CD1c-positive myeloid dendritic cell (primary cell): Measurements from ENCODE around the gene PCSK2.

Source experiments
- DNase-seq: peaks from one replicate; pipeline ENCODE4 v3.0.0-alpha.2; 2016; ENCODE audit errors: extremely low spot score

The PCSK2 gene

GRCh38 chr20:17481661-17482060, 254.8 kb downstream of the PCSK2 start:
- DNase-seq: no peak

DNA sequence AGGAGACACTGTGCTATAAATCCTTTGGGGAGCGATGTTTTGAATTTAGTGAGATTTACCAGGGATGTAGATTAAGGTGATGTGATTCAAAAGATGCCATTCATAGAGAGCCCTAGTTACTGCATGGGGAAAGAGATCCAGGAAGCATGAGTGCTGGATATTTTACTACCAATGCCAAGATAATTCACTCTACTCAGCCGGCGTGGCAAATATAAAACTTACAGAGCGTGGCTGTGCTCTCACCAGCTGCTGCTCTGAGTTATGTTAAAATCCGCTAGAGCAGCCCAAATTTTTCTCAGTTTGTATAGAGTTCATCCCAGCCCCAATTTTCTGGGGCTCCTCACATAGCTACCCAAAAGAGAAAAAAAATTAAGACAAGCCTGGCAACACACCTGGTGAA, 255.7 kb downstream of the PCSK2 start:
- DNase-seq: no peak

DNA sequence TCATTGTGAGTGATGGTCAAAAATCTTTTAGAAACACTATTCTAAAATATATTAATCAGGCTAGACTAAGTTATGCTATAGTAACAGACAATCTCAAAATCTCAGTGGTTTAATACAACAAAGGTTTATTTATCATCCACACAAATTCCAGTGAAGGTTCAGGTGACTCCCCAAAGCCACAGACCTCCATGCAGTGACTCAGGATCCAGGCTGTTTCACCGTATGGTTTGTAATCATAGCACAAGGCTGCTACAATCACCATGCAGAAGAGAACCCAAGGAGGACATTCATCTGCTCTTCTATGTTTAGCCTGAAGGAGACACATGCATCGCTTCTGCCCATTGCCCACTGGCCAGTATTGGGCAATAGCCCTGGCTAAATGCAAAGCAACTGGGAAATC, 258.2 kb downstream of the PCSK2 start:
- no peak for DNase-seq

DNA sequence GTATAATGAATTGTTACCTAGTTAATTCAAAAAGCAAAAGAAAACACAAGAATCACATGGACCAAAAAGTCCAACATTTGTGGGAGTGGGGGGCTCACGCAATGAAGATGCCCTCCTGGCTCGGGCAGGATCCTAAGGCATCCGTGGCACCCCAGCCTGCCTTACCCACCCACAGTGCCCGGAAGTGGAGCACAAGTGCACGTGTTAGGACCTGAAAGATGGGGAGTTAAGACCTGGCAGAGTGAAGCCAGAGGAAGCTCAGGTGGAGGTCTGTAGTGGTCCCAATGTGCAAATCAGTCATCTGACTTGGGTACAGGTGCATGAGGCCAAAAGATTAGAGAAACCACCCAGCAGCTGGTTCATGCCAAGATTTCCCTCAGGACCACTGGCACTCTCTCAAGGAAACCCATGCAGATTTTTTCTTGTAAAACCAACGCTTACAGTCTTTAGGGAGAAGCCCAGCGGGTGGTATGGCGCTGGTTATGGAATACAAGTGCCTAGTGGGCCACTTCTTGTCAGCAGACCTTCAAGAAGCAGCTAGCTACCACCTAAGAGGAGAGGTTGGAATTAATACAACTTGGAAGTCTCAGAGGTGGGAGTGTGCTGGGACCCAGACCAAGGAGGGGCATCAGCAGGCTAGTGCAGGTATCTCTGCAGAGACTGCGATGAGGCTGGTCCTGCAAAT, 262.2 kb downstream of the PCSK2 start:
- no peak for DNase-seq

DNA sequence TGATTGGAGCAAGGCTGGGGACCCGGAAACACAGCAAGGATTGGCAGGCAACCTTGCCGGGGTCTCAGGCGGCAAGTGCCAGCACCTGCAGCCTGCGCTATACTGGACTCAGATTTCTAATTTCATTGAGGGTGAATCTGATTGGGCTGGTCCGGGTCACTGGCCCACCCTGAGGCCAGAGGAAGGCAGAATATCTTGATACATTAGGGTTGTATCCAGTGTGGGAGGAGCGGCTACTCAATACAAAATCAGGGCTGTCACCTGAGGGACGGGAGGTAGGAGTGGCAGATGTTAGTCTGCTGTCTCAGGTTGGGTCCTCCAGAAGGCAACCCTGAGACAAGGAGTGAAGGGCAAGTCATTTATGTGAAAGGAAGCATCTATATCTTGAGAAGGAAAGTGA, 263.7 kb downstream of the PCSK2 start:
- no peak for DNase-seq

DNA sequence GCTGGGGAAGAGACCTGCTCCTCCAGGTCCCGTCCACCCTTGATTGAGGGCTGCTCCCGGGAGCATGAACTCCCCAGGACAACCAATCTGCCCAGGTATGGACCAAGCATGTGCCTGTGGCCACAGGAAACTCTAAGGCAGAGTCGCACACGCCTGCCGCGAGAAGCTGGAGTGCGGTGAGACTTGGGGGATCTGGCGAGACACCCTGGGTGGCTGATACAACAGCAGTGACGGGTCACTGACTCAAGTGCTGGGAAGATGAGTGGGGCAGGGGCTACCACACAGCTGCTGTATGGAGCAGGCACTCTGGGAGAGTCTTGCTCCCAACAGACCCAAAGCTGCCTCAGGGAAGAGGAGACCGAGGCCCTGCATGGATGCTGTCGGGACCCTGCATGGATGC, 264.2 kb downstream of the PCSK2 start:
- DNase-seq: no peak

GRCh38 chr20:17491488-17491887, 264.6 kb downstream of the PCSK2 start:
- DNase-seq: no peak

GRCh38 chr20:17493173-17493572, 266.3 kb downstream of the PCSK2 start:
- DNase-seq: no peak

DNA sequence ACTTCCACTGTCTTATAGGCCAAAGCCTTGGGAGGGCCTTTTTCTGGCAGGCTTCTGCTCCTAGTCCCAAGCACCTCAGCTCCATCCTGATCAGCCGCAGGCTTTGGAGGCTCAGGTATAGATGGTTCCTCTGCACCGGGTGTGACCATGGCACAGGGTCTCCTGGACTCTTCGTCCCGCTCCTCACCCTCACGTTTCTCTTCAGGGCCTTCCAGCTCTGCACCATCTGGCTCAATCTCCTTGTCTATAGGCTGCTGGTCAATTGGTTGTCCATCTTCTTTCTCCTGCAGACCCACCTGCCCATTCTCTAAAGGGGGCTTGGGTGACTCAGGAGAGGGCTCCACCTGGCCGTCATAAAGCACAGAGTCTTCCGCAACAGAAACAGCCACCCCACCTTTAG, 267.4 kb downstream of the PCSK2 start:
- no peak for DNase-seq

GRCh38 chr20:17495826-17496225, 269.0 kb downstream of the PCSK2 start:
- DNase-seq: no peak

- DNase-seq: no peak
These were observed 271.2 kb downstream of the PCSK2 start for GRCh38 chr20:17497821-17498580.

DNA sequence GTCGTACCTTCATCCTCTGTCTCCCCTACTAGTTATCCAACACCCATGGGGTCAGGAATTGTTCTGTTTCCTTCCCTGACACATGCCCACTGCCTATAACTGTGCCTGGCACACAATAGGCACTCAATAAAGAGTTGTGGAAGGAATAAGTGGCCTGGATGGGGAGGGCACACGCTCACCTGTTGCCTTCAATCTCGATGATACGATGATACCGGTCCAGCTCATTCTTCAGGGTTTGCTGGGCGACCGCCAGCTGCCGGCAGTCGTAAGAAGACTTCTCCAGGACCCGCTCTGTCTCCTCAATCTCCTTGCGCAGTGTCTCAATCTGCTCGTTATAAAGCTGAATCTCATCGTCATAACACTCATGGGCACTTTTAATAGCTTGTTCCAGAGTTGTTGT, 271.8 kb downstream of the PCSK2 start:
- DNase-seq: no peak

DNA sequence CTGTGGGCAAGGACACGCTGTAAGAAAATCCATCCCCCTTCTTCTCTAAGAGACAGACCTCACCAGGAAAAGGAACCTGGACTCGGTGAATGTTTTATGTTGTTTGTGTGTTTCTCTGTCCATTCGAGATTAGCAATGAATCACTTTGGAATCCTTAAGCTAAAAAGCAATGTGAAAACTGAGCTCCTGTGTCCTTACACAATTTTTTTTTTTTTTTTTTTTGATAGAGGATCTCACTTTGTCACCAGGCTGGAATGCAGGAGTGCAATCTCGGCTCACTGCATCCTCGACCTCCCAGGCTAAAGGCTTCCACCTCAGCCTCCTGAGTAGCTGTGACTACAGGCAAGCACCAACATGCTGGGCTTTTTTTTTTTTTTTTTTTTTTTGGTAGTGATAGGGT, 272.2 kb downstream of the PCSK2 start:
- DNase-seq: no peak

DNA sequence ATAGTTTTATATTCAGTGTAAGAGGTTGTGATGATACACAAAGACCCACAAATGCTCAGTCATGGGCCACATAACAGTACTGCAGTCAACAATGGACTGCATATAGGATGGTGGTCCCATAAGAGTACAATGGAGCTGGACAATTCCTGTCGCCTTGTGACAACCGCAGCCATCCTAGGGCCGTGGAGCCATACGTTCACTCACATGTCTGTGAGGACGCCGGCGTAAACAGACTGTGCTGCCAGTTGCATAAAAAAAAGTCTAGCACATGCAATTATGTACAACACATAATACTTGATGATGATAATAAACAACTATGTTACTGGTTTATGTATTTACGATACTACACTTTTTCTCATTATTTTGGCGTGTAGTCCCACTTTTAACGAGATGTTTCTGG, 273.4 kb downstream of the PCSK2 start:
- DNase-seq: no peak

- no peak for DNase-seq
These were observed 274.0 kb downstream of the PCSK2 start for GRCh38 chr20:17500826-17501225.

DNA sequence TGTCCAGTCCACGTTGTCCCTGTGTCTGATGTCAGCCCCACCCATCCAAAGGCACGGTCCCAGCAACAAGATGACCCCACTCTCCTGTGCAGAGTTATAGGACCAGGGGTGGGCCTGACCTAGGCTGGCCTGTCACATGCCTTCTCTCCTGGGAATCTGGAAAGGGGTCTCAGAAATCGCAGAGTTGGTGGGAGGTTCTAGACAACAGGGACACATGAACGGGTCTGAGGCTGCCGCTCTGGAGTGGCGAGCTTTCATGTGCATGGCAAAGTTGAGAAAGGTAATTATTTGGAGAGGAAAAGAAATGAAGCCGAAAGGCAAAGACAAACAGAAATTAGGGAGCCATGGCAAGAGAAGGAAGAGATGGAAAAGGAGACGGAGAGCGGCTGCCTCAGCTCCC, 274.9 kb downstream of the PCSK2 start:
- DNase-seq: no peak

- DNase-seq: no peak
These were observed 275.3 kb downstream of the PCSK2 start for GRCh38 chr20:17502105-17502504.

DNA sequence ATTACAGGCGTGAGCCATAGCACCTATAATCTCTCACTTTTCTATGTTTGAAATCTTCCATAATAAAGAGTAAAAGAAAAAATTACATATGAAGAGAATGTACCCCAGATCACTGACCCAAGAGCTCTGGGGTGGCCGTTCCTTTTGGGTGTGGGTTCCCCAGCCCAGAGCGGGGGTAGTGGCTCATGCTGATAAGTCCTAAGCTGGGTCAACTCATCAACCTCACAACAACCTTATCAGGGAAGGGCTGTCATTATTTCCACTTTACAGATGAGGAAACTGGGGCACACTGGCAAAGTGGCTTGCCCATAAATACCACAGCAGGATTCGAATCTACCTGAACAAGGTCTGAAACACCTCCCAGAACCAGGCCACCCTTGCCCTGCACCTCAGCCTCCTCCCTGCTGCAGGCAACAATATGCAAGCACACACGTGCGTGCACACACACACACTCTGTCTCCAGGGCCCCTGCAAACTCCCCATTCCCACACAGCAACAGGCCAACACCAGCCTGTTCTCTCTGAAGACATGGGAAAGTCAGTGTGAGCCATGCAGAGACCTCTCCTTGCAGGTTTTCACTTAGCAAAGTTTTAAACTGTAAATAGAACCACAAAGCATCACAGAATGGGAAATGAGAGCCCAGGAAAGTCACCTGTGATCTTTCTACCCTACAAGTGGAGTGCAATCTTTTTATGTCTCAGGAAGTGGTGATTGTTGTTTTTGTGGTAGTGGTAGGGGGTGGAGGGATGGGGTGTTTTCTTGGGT, 276.6 kb downstream of the PCSK2 start:
- no peak for DNase-seq

DNA sequence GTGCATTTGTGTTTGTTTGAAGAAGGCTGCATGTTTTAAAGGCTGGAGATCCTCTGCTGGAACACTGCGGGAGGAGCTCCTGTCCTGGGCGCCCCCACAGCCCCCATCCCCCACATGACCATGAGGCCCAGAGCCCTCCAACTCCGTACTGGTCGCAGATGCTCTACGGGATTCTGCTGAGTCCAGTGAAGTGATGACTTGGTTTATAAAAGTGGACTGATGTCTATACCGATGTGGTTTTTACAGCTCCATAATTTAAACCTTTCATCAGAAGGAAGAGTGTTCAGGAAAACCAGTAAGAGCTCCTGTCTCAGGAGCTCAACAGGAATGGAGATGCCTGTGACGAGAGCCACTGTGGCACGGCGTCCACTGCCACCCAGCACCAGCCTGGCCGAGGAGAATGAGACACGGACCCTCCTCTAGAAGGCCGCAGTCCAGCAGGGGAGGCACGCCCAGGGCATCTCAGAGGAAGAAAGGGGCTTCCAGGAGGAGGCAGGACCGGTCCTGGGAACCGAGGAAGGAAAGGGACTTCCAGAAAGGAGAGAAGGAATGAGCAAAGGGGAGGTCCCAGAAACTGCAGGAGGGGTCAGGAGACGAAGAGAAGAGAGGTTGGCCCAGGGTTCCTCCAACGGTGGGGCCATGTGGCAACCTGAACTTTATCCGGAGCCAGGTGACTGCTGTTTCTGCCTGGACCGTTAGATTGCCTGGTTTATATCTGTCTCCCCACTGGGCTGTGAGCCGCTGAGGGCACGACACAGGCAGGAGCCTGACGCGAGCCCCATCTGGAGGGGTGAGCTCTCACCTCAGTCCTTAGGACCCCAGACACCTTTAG, 277.4 kb downstream of the PCSK2 start:
- DNase-seq: no peak

- DNase-seq: peak; percentile 87
These were observed 278.2 kb downstream of the PCSK2 start for GRCh38 chr20:17504898-17505635.
